Loucy (cell line): ENCODE measurements around the gene MANSC4.

Experiments
- H2AFZ ChIP-seq: fragments of 200-600 bp; sonication (generic); 2 replicates; pipeline ENCODE4 v1.6.0; 2016; ENCODE audit warnings: antibody characterized with exemption, mild to moderate bottlenecking, low read length, moderate library complexity
- H3F3A ChIP-seq: fragments of 200-600 bp; 2 replicates; pipeline ENCODE4 v1.6.0; 2016; ENCODE audit warnings: antibody characterized with exemption, low read depth, mild to moderate bottlenecking
- H3K27me3 ChIP-seq: fragments of 200-600 bp; sonication (generic); 2 replicates; pipeline ENCODE4 v1.6.1; 2014; ENCODE audit warnings: low read length, mild to moderate bottlenecking; ENCODE audit not compliant: insufficient read depth, poor library complexity, severe bottlenecking
- H3K36me3 ChIP-seq: fragments of 200-600 bp; sonication (generic); 2 replicates; pipeline ENCODE4 v1.6.1; 2016; ENCODE audit warnings: low read length; ENCODE audit not compliant: insufficient read depth
- H3K4me1 ChIP-seq: fragments of 200-600 bp; sonication (generic); 2 replicates; pipeline ENCODE4 v1.5.1; 2014; ENCODE audit warnings: low read length, mild to moderate bottlenecking; ENCODE audit not compliant: insufficient read depth, poor library complexity, severe bottlenecking
- H3K4me2 ChIP-seq: fragments of 200-600 bp; sonication (generic); 2 replicates; pipeline ENCODE4 v1.6.0; 2014; ENCODE audit warnings: antibody characterized with exemption, low read length, low read depth, mild to moderate bottlenecking; ENCODE audit not compliant: poor library complexity, severe bottlenecking
- H3K4me3 ChIP-seq: fragments of 200-600 bp; sonication (generic); 2 replicates; pipeline ENCODE4 v1.5.1; 2014; ENCODE audit warnings: low read length, mild to moderate bottlenecking, mixed read lengths; ENCODE audit not compliant: poor library complexity, severe bottlenecking
- H3K79me2 ChIP-seq: fragments of 200-600 bp; sonication (generic); 2 replicates; pipeline ENCODE4 v1.6.1; 2014; ENCODE audit warnings: low read length; ENCODE audit not compliant: insufficient read depth
- H3K9ac ChIP-seq: fragments of 200-600 bp; sonication (generic); 2 replicates; pipeline ENCODE4 v1.6.0; 2014; ENCODE audit warnings: mild to moderate bottlenecking, low read depth, low read length, moderate library complexity; ENCODE audit not compliant: poor library complexity, severe bottlenecking
- H3K9me2 ChIP-seq: fragments of 200-600 bp; sonication (generic); replicated peaks from 2 replicates; pipeline ENCODE4 v1.6.1; 2016; ENCODE audit warnings: low read depth, low read length, mixed read lengths
- H3K9me3 ChIP-seq: fragments of 200-600 bp; sonication (generic); 2 replicates; pipeline ENCODE4 v1.6.1; 2014; ENCODE audit warnings: mild to moderate bottlenecking, antibody characterized with exemption, low read length, low read depth; ENCODE audit not compliant: insufficient read depth
- H4K20me1 ChIP-seq: fragments of 200-600 bp; sonication (generic); 2 replicates; pipeline ENCODE4 v1.6.0; 2014; ENCODE audit warnings: antibody characterized with exemption, low read length, mild to moderate bottlenecking; ENCODE audit not compliant: insufficient read depth, poor library complexity, severe bottlenecking
- EZH2phosphoT487 ChIP-seq: fragments of 200-600 bp; IDR thresholded peaks from 2 replicates; pipeline ENCODE4 v1.6.1; 2018; ENCODE audit warnings: antibody characterized with exemption, mild to moderate bottlenecking, moderate library complexity, borderline replicate concordance
- TF ChIP-seq, protein P1 (sequence below): fragments of 200-600 bp; sonication (generic); conservative IDR thresholded peaks from 2 replicates; pipeline ENCODE4 v1.5.1; 2014; ENCODE audit warnings: mild to moderate bottlenecking, antibody characterized with exemption, low read length

The MANSC4 gene

DNA sequence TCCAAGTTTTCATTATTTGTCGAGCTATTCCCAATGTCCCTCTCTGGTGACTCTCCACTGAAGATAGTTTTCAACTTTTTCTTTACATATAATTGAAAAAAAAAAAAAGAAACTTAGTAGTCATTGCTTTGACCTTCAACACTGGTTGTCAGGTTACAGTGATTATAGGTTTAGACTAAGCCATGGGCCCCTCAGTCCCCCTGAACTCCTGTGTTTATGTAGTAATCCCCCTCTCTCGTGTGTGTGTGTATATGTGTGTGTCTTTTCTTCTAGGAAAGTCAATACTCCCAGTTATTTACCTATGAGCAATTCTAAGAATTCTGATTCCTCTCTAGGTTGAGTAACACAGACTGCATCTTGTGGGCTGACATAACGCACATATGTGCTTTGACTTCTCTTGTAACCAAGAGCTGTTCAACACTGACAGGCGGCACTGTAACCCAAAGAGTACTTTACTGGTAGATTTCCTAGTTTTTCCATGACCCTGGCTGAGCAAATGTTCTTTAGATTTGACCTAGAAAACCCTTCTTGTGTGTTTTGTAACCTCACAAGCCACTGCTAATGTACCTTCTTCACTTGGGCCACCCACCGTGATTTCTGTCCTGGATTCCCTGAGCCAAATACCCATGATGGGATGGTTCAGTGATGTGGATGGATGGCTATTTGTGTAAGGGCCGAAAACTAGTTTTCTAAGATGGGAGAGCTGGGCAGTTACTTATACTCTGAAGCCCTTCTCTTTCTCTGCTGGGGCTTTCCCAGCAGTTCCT is 15.0 kb upstream of the MANSC4 start:
- Histone ChIP-seq H4K20me1 (no peaks in the 10 kb centered on the region), H3F3A (no peaks in the 10 kb centered on the region), H3K4me2 (no peak overlapping the region), H3K79me2 (no peaks in the 10 kb centered on the region), H3K4me3 (no peak overlapping the region), H3K4me1 (peaks cover 4% of the 10 kb centered on the region), H3K36me3 (peaks cover 77% of the 10 kb centered on the region), H3K27me3 (no peaks in the 10 kb centered on the region), H3K9ac (no peak overlapping the region), H3K9me2 (no peaks in the 10 kb centered on the region), H2AFZ (no peak overlapping the region), H3K9me3 (no peaks in the 10 kb centered on the region)
- TF ChIP-seq, protein P1, sequence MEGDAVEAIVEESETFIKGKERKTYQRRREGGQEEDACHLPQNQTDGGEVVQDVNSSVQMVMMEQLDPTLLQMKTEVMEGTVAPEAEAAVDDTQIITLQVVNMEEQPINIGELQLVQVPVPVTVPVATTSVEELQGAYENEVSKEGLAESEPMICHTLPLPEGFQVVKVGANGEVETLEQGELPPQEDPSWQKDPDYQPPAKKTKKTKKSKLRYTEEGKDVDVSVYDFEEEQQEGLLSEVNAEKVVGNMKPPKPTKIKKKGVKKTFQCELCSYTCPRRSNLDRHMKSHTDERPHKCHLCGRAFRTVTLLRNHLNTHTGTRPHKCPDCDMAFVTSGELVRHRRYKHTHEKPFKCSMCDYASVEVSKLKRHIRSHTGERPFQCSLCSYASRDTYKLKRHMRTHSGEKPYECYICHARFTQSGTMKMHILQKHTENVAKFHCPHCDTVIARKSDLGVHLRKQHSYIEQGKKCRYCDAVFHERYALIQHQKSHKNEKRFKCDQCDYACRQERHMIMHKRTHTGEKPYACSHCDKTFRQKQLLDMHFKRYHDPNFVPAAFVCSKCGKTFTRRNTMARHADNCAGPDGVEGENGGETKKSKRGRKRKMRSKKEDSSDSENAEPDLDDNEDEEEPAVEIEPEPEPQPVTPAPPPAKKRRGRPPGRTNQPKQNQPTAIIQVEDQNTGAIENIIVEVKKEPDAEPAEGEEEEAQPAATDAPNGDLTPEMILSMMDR: no peak
- TF ChIP-seq EZH2phosphoT487: no peak

DNA sequence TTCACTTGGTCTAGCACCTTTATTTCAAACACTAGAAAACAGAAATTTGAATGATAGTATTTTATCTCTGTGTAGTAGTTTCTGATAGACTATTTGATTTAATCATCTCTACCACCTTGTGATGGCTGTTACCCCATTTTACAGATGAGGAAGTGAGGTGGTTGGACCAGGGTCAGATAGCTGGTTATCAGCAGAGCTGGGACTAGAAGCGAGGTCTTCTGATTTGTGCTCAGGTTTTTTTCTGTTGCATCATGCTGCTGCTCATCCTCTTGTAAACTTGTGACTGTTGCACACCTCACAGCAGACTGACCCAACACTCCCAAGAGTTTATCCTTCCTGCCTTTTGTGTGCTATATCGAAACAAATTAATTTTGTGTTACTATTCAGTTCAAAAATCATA is 10.1 kb upstream of the MANSC4 start:
- Histone ChIP-seq H3K27me3 (no peaks in the 10 kb centered on the region), H3K4me3 (no peak overlapping the region), H3K79me2 (peaks cover 44% of the 10 kb centered on the region), H4K20me1 (peaks cover 22% of the 10 kb centered on the region), H3K9me3 (no peaks in the 10 kb centered on the region), H3K4me2 (peak overlapping the region; percentile 100), H3K9me2 (no peaks in the 10 kb centered on the region), H3F3A (no peaks in the 10 kb centered on the region), H3K4me1 (peaks cover 36% of the 10 kb centered on the region), H3K36me3 (peaks cover 36% of the 10 kb centered on the region; the same call in 1 of the 2 replicates), H2AFZ (no peak overlapping the region), H3K9ac (no peak overlapping the region)
- TF ChIP-seq, protein P1: no peak
- no peak for TF ChIP-seq EZH2phosphoT487

DNA sequence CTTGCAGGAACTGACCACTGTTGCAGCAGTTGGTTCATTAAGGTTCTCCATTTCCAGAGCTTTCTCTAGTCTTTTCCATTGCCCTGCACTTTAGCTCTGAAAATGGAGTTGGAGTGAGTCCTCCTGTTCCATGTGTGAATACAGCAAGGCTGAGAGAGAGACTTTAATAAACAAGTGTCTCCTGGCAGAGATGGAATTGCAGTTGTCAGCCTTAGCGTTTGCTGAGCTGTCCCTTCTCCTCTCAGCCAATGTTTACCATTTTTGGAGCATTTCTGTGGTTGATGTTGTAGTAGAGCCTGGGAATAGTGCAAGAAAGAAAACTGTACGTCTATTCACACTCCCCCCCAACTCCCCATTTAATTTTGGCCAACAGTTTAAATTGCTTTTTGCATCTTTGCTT is 7.5 kb upstream of the MANSC4 start:
- TF ChIP-seq, protein P1: no peak
- no peak for TF ChIP-seq EZH2phosphoT487
- no peaks in the 10 kb centered on the region for H3K27me3 ChIP-seq
- H3F3A ChIP-seq: no peaks in the 10 kb centered on the region
- H3K36me3 ChIP-seq: peaks cover 10% of the 10 kb centered on the region; the same call in 1 of the 2 replicates
- peaks cover 44% of the 10 kb centered on the region for H3K4me1 ChIP-seq
- peak overlapping the region; percentile 100 for H3K4me2 ChIP-seq
- no peak overlapping the region for H3K9ac ChIP-seq
- no peak overlapping the region for H2AFZ ChIP-seq
- peak overlapping the region; percentile 32 for H3K4me3 ChIP-seq
- peaks cover 32% of the 10 kb centered on the region for H4K20me1 ChIP-seq
- H3K9me2 ChIP-seq: no peaks in the 10 kb centered on the region
- no peaks in the 10 kb centered on the region for H3K9me3 ChIP-seq
- H3K79me2 ChIP-seq: peaks cover 70% of the 10 kb centered on the region
